NCI-H1930 (cell line): ENCODE measurements around the gene BTF3L4.
"Not testable (repeated sequence)": the region's sequence is repeated elsewhere in the genome, so short reads cannot be mapped to it uniquely, and the experiment has no call there.

Experiments
- DNase-seq, 2 experiments: peaks; one replicate each; lab custom pipeline; 2025; lab: John Stamatoyannopoulos, UW

The BTF3L4 gene

GRCh38 chr1:52055066-52055865 is 829 bp upstream of the BTF3L4 start, which contains the start of gene TXNDC12:
TXNDC12 (minus strand) TSS chr1:52055191; CDS start chr1:52055096, 95 bp downstream.
- DNase-seq, result peak; percentile 77 to 85

GRCh38 chr1:52055866-52056162 is 281 bp upstream of the BTF3L4 start:
- no peak for DNase-seq

GRCh38 chr1:52056937-52057231 is 789 bp downstream of the BTF3L4 start:
- no peak for DNase-seq

GRCh38 chr1:52057255-52057654 is 1.2 kb downstream of the BTF3L4 start:
- no peak for DNase-seq

- DNase-seq, result no peak
Measured at GRCh38 chr1:52057876-52058415, 1.9 kb downstream of the BTF3L4 start.

- DNase-seq, result no peak
Measured at GRCh38 chr1:52059321-52059720, 3.2 kb downstream of the BTF3L4 start.

- DNase-seq, result no peak
Measured at GRCh38 chr1:52059888-52060287, 3.8 kb downstream of the BTF3L4 start.

GRCh38 chr1:52060822-52061221 is 4.7 kb downstream of the BTF3L4 start:
- no peak for DNase-seq

- DNase-seq, result no peak
Measured at GRCh38 chr1:52063192-52063591, 7.1 kb downstream of the BTF3L4 start.

GRCh38 chr1:52070704-52071103 is 14.6 kb downstream of the BTF3L4 start:
- DNase-seq, result no peak

GRCh38 chr1:52072291-52072690 is 16.2 kb downstream of the BTF3L4 start:
- DNase-seq, result no peak

GRCh38 chr1:52077277-52077676 is 21.2 kb downstream of the BTF3L4 start:
- not testable (repeated sequence) for DNase-seq

- DNase-seq, result no peak
Measured at GRCh38 chr1:52080014-52080415, 23.9 kb downstream of the BTF3L4 start.

- not testable (repeated sequence) for DNase-seq
Measured at GRCh38 chr1:52087892-52088291, 31.8 kb downstream of the BTF3L4 start.

GRCh38 chr1:52094300-52094699 is 38.2 kb downstream of the BTF3L4 start:
- DNase-seq, result not testable (repeated sequence)

GRCh38 chr1:52096216-52096615 is 40.1 kb downstream of the BTF3L4 start:
- no peak for DNase-seq

- DNase-seq, result no peak
Measured at GRCh38 chr1:52098139-52098871, 42.2 kb downstream of the BTF3L4 start.

- DNase-seq, result no peak
Measured at GRCh38 chr1:52102336-52103013, 46.4 kb downstream of the BTF3L4 start.

GRCh38 chr1:52111492-52111891 is 55.4 kb downstream of the BTF3L4 start:
- DNase-seq, result no peak

GRCh38 chr1:52112489-52112888 is 56.4 kb downstream of the BTF3L4 start:
- no peak for DNase-seq

GRCh38 chr1:52119301-52120079 is 63.4 kb downstream of the BTF3L4 start:
- DNase-seq, result no peak

GRCh38 chr1:52122384-52122783 is 66.3 kb downstream of the BTF3L4 start:
- no peak for DNase-seq
